GM21360 (cell line): ENCODE results near the gene ORMDL3.
"Not testable (repeated sequence)": the region's sequence is repeated elsewhere in the genome, so short reads cannot be mapped to it uniquely, and the experiment has no call there.

Experiments used
- ATAC-seq: cut with Tn5 transposase; IDR thresholded peaks from one replicate; pipeline ENCODE4 v1.9.1; 2021; ENCODE audit warnings: mild to moderate bottlenecking, moderate library complexity; ENCODE audit not compliant: unreplicated experiment

Gene ORMDL3

GRCh38 chr17:39950871-39951348 lies 23.5 kb upstream of the ORMDL3 start:
- ATAC-seq: no peak

- no peak for ATAC-seq
Observed at GRCh38 chr17:39949028-39949427, 21.6 kb upstream of the ORMDL3 start.

- ATAC-seq: not testable (repeated sequence)
Observed at GRCh38 chr17:39948489-39948828, 21.1 kb upstream of the ORMDL3 start.

- ATAC-seq: no peak
Observed at GRCh38 chr17:39946551-39947330, 19.3 kb upstream of the ORMDL3 start.

GRCh38 chr17:39944393-39944711 lies 17.0 kb upstream of the ORMDL3 start:
- no peak for ATAC-seq

GRCh38 chr17:39943702-39944392 lies 16.4 kb upstream of the ORMDL3 start:
- ATAC-seq: no peak

GRCh38 chr17:39939588-39940419 lies 12.4 kb upstream of the ORMDL3 start:
- peak; percentile 52 for ATAC-seq

- ATAC-seq: no peak
Observed at GRCh38 chr17:39939106-39939505, 11.7 kb upstream of the ORMDL3 start.

- ATAC-seq: no peak
Observed at GRCh38 chr17:39938140-39938869, 10.9 kb upstream of the ORMDL3 start.

- ATAC-seq: no peak
Observed at GRCh38 chr17:39937447-39937846, 10.0 kb upstream of the ORMDL3 start.

- ATAC-seq: no peak
Observed at GRCh38 chr17:39935909-39936308, 8.5 kb upstream of the ORMDL3 start.

- no peak for ATAC-seq
Observed at GRCh38 chr17:39934324-39934723, 6.9 kb upstream of the ORMDL3 start.

- no peak for ATAC-seq
Observed at GRCh38 chr17:39933912-39934311, 6.5 kb upstream of the ORMDL3 start.

GRCh38 chr17:39929646-39930407 lies 2.4 kb upstream of the ORMDL3 start:
- ATAC-seq: no peak

GRCh38 chr17:39928858-39929645 lies 1.7 kb upstream of the ORMDL3 start:
- no peak for ATAC-seq

GRCh38 chr17:39927929-39928857 lies 792 bp upstream of the ORMDL3 start:
- peak; percentile 14 for ATAC-seq

GRCh38 chr17:39926588-39927100 lies 757 bp downstream of the ORMDL3 start:
- ATAC-seq: no peak

GRCh38 chr17:39926135-39926587 lies 1.2 kb downstream of the ORMDL3 start:
- no peak for ATAC-seq
